GM08714 (cell line): ENCODE results near the gene SRBD1.

Experiments
- H3K4me3 ChIP-seq: fragments of 200-500 bp; sonication (Bioruptor generic); 2 replicates; pipeline ENCODE4 v1.5.1; 2014; ENCODE audit warnings: mild to moderate bottlenecking, low read length, inconsistent platforms
- ZNF274 ChIP-seq: IDR thresholded peaks from 2 replicates; pipeline ENCODE4 v1.6.1; 2012; ENCODE audit warnings: mild to moderate bottlenecking, low read depth, low read length

The SRBD1 gene

GRCh38 chr2:45567974-45568789, 42.9 kb downstream of the SRBD1 start:
- no peak for TF ChIP-seq ZNF274
- H3K4me3 ChIP-seq: no peak overlapping the region; the same call in 1 of the 2 replicates

- no peak for TF ChIP-seq ZNF274
- H3K4me3 ChIP-seq: peak overlapping the region; percentile 53
Observed at GRCh38 chr2:45567288-45567963, 43.6 kb downstream of the SRBD1 start.

GRCh38 chr2:45559436-45559835, 51.6 kb downstream of the SRBD1 start:
- H3K4me3 ChIP-seq: no peak overlapping the region
- no peak for TF ChIP-seq ZNF274

GRCh38 chr2:45554742-45555140, 56.3 kb downstream of the SRBD1 start:
- H3K4me3 ChIP-seq: no peak overlapping the region

GRCh38 chr2:45554073-45554741, 56.9 kb downstream of the SRBD1 start:
- TF ChIP-seq ZNF274: no peak
- no peak overlapping the region for H3K4me3 ChIP-seq

More at GRCh38 chr2:45554742-45555140, 56.3 kb downstream of the SRBD1 start:
- TF ChIP-seq ZNF274: no peak

- no peak for TF ChIP-seq ZNF274
- H3K4me3 ChIP-seq: no peak overlapping the region
Observed at GRCh38 chr2:45551862-45552261, 59.2 kb downstream of the SRBD1 start.

- no peak for TF ChIP-seq ZNF274
- H3K4me3 ChIP-seq: no peak overlapping the region
Observed at GRCh38 chr2:45545943-45546342, 65.1 kb downstream of the SRBD1 start.

GRCh38 chr2:45543257-45543656, 67.8 kb downstream of the SRBD1 start:
- H3K4me3 ChIP-seq: no peak overlapping the region
- TF ChIP-seq ZNF274: no peak

GRCh38 chr2:45542013-45542412, 69.1 kb downstream of the SRBD1 start:
- H3K4me3 ChIP-seq: no peak overlapping the region
- no peak for TF ChIP-seq ZNF274

GRCh38 chr2:45541450-45541849, 69.6 kb downstream of the SRBD1 start:
- no peak for TF ChIP-seq ZNF274

GRCh38 chr2:45540942-45541341, 70.1 kb downstream of the SRBD1 start:
- no peak for TF ChIP-seq ZNF274
- H3K4me3 ChIP-seq: no peak overlapping the region

More at GRCh38 chr2:45541450-45541849, 69.6 kb downstream of the SRBD1 start:
- no peak overlapping the region for H3K4me3 ChIP-seq

- H3K4me3 ChIP-seq: no peak overlapping the region
- TF ChIP-seq ZNF274: no peak
Observed at GRCh38 chr2:45533771-45534170, 77.3 kb downstream of the SRBD1 start.

GRCh38 chr2:45532181-45532580, 78.9 kb downstream of the SRBD1 start:
- no peak overlapping the region for H3K4me3 ChIP-seq
- TF ChIP-seq ZNF274: no peak

GRCh38 chr2:45524016-45524415, 87.1 kb downstream of the SRBD1 start:
- no peak for TF ChIP-seq ZNF274
- H3K4me3 ChIP-seq: no peak overlapping the region

GRCh38 chr2:45518546-45518945, 92.5 kb downstream of the SRBD1 start:
- no peak for TF ChIP-seq ZNF274
- no peak overlapping the region for H3K4me3 ChIP-seq
